ENCODE data around the gene ERICH6B. TPM values are rescaled to one million over a fixed set of nuclear protein-coding genes. Genes with fewer than 3 reads are reported as not detected.
A peak's percentile ranks its signal among the peaks of the same experiment; 100 is the strongest.

ERICH6B gene
- polyA plus RNA-seq, 3 donors, result not detected

- Histone ChIP-seq H3K27me3 (ENCODE audit: control insufficient read depth in 2 of 2, insufficient read depth in 2 of 2, low read length in 2 of 2) (no peaks in the 10 kb centered on the region), H3K27ac (ENCODE audit: low read depth in 1 of 2, low read length in 2 of 2) (no peak overlapping the region), H2AFZ (ENCODE audit: insufficient read depth, low read depth, low read length, poor library complexity, severe bottlenecking) (no peak overlapping the region), H3K9me3 (replicated peaks in 1 of 2; ENCODE audit: control insufficient read depth in 1 of 2, insufficient read depth in 1 of 2, low read length in 2 of 2) (no peaks in the 10 kb centered on the region), H3K36me3 (replicated peaks in 1 of 2; ENCODE audit: control insufficient read depth in 1 of 2, insufficient read depth in 2 of 2, low read length in 2 of 2) (no peaks in the 10 kb centered on the region), H3K9ac (ENCODE audit: insufficient read depth, low read length, poor library complexity, severe bottlenecking) (no peak overlapping the region), H4K20me1 (ENCODE audit: insufficient read depth, low read length) (no peaks in the 10 kb centered on the region), H3K79me2 (ENCODE audit: insufficient read depth, low read length) (no peaks in the 10 kb centered on the region), H3K4me1 (ENCODE audit: control insufficient read depth in 1 of 2, insufficient read depth in 2 of 2, low read length in 2 of 2) (no peaks in the 10 kb centered on the region), H3K4me3 (replicated peaks in 1 of 3; ENCODE audit: low read depth in 2 of 3, low read length in 3 of 3) (no peak overlapping the region), H3K4me2 (replicated peaks; ENCODE audit: extremely low read depth, low read length, poor library complexity, severe bottlenecking) (no peak overlapping the region)
- Mint-ChIP-seq H3K4me3 (peak overlapping the region in 1 of 2 donors; percentile 19), H3K27me3 (ENCODE audit: low read depth in 3 of 3) (peaks cover 2 to 13% (median 6%) of the 10 kb centered on the region in 3 donors), H3K9me3 (peaks cover 0 to 4% (median 0%) of the 10 kb centered on the region in 7 donors), H3K4me1 (no peaks in the 10 kb centered on the region), H3K27ac (no peak overlapping the region), H3K36me3 (no peaks in the 10 kb centered on the region)
- no peak for TF ChIP-seq CTCF (IDR thresholded peaks at IDR 0.05)
- intact Hi-C loops (cut with micrococcal nuclease), result no loop called here
- DNase-seq, result no peak
- 60% methylated on average over 3 of the region's 4 CpGs for WGBS (ENCODE audit: insufficient coverage)
These were observed 10.6 kb downstream of the ERICH6B start for GRCh38 chr13:45604892-45605291.

- 100% methylated on average over 3 of the region's 4 CpGs for WGBS (ENCODE audit: insufficient coverage)
- no peak overlapping the region for H3K4me3 ChIP-seq (replicated peaks in 1 of 3; ENCODE audit: low read depth in 2 of 3, low read length in 3 of 3)
- H3K9ac ChIP-seq (ENCODE audit: insufficient read depth, low read length, poor library complexity, severe bottlenecking), result no peak overlapping the region
- H4K20me1 ChIP-seq (ENCODE audit: insufficient read depth, low read length), result no peaks in the 10 kb centered on the region
- H3K4me1 ChIP-seq (ENCODE audit: control insufficient read depth in 1 of 2, insufficient read depth in 2 of 2, low read length in 2 of 2), result no peaks in the 10 kb centered on the region
- Mint-ChIP-seq H3K36me3 (no peaks in the 10 kb centered on the region), H3K4me1 (no peaks in the 10 kb centered on the region), H3K4me3 (no peak overlapping the region), H3K9me3 (peaks cover 0 to 4% (median 0%) of the 10 kb centered on the region in 7 donors), H3K27me3 (ENCODE audit: low read depth in 3 of 3) (peaks cover 5 to 11% (median 6%) of the 10 kb centered on the region in 3 donors), H3K27ac (no peak overlapping the region)
- no peak for TF ChIP-seq CTCF (IDR thresholded peaks at IDR 0.05)
- intact Hi-C loops (cut with micrococcal nuclease), result no loop called here
- no peak overlapping the region for H3K27ac ChIP-seq (ENCODE audit: low read depth in 1 of 2, low read length in 2 of 2)
- H3K4me2 ChIP-seq (replicated peaks; ENCODE audit: extremely low read depth, low read length, poor library complexity, severe bottlenecking), result no peak overlapping the region
- no peaks in the 10 kb centered on the region for H3K79me2 ChIP-seq (ENCODE audit: insufficient read depth, low read length)
- H2AFZ ChIP-seq (ENCODE audit: insufficient read depth, low read depth, low read length, poor library complexity, severe bottlenecking), result no peak overlapping the region
- H3K9me3 ChIP-seq (replicated peaks in 1 of 2; ENCODE audit: control insufficient read depth in 1 of 2, insufficient read depth in 1 of 2, low read length in 2 of 2), result no peaks in the 10 kb centered on the region
- H3K27me3 ChIP-seq (ENCODE audit: control insufficient read depth in 2 of 2, insufficient read depth in 2 of 2, low read length in 2 of 2), result no peaks in the 10 kb centered on the region
- no peak for DNase-seq
- H3K36me3 ChIP-seq (replicated peaks in 1 of 2; ENCODE audit: control insufficient read depth in 1 of 2, insufficient read depth in 2 of 2, low read length in 2 of 2), result no peaks in the 10 kb centered on the region
These were observed 12.2 kb downstream of the ERICH6B start for GRCh38 chr13:45603338-45603737.
